Measurements from ENCODE around the gene HECW1.

DNA sequence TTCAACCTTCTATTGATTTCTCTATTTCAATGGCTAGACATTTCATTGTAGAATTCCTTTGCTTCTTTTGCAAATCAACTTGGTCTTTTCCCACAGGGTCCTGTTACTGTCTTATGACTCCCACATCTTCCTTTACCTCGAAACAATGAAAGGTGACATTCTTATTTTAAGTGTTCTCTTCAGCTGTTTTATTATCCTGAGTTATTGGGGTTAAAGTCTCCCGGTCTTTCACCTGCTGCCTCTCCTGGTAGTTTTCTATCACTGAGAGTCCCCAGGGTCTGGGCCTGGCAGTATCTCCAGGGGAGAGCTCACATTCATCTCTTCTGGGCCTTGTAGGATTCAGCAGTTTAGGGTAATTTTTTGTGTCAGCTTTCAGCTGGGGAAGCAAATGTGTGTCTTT is 95.8 kb downstream of the HECW1 start:
- no peak for TF ChIP-seq POLR2A (IDR thresholded peaks at IDR 0.05)
- TF ChIP-seq, protein P1, sequence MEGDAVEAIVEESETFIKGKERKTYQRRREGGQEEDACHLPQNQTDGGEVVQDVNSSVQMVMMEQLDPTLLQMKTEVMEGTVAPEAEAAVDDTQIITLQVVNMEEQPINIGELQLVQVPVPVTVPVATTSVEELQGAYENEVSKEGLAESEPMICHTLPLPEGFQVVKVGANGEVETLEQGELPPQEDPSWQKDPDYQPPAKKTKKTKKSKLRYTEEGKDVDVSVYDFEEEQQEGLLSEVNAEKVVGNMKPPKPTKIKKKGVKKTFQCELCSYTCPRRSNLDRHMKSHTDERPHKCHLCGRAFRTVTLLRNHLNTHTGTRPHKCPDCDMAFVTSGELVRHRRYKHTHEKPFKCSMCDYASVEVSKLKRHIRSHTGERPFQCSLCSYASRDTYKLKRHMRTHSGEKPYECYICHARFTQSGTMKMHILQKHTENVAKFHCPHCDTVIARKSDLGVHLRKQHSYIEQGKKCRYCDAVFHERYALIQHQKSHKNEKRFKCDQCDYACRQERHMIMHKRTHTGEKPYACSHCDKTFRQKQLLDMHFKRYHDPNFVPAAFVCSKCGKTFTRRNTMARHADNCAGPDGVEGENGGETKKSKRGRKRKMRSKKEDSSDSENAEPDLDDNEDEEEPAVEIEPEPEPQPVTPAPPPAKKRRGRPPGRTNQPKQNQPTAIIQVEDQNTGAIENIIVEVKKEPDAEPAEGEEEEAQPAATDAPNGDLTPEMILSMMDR (IDR thresholded peaks at IDR 0.05) = no peak
- no peak for TF ChIP-seq POLR2AphosphoS5 (IDR thresholded peaks at IDR 0.05)

All from breast epithelium (tissue), 3 donors.